ENCODE results near the gene RAB44. TPM values are rescaled to one million over a fixed set of nuclear protein-coding genes. Genes with fewer than 3 reads are reported as not detected.

RAB44 gene
- total and polyA plus RNA-seq, 7 donors, result under 0.01 to 0.71 (median 0.17) TPM; not detected in 3

DNA sequence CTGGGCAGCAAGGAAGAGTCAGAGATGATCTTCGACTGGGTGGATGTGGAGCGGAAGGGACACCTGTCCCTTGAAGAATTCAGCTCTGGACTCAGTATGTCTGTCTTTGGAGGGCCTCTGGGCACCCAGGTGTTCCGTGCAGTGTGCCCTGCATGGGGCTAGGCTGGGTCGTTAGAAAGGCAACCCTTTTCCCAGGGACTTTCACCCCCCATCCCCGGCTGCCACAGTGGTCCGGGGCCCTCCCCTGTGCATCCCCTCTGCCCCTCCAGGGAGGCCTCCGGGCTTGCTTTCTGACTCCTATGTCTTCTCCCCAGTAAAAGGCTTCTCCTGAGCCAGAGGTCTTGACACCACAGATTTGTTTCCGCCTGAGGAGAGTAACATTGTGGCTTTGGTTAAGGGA lies 16.2 kb downstream of the RAB44 start:
- 85 to 91% methylated on average over 8 of the region's 8 CpGs for WGBS, 2 donors
- H3K27ac ChIP-seq, result no peak overlapping the region
- H3K4me3 ChIP-seq, result no peak overlapping the region
- H3K9me3 ChIP-seq, result no peaks in the 10 kb centered on the region
- H3K4me1 ChIP-seq, result no peaks in the 10 kb centered on the region
- H3K36me3 ChIP-seq, result no peaks in the 10 kb centered on the region
- DNase-seq, result no peak
- TF ChIP-seq EP300 (IDR thresholded peaks at IDR 0.05) (no peak), POLR2A (IDR thresholded peaks at IDR 0.05) (no peak), CTCF (IDR thresholded peaks at IDR 0.05) (no peak), POLR2AphosphoS5 (IDR thresholded peaks at IDR 0.05) (no peak)
- H3K27me3 ChIP-seq, result no peaks in the 10 kb centered on the region
- intact Hi-C loops (cut with DNase I), result no loop called here

DNA sequence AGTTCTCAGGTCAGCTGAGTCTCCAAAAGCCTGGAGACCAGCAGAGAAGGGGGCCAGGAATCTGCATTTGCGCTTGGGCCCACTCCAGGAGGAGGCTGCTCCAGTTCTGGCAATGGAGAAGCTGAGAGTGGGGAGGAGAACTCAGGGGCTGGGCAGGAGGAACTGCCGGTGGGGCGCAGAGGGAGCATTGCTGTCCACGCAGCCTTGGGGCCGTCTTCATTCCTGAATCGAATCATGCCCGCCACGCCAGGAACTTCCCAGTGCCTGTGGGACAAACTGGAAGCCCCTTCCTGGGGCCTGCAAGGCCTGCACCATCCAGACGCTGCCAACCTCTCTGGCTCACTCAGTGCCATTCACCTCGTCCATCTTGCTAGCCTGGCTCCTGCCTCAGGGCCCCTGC lies 16.9 kb downstream of the RAB44 start:
- intact Hi-C loops (cut with DNase I), result no loop called here
- Histone ChIP-seq H3K27me3 (no peaks in the 10 kb centered on the region), H3K9me3 (no peaks in the 10 kb centered on the region), H3K27ac (no peak overlapping the region), H3K4me3 (no peak overlapping the region), H3K36me3 (no peaks in the 10 kb centered on the region), H3K4me1 (no peaks in the 10 kb centered on the region)
- no peak for TF ChIP-seq POLR2AphosphoS5 (IDR thresholded peaks at IDR 0.05)
- no peak for TF ChIP-seq EP300 (IDR thresholded peaks at IDR 0.05)
- TF ChIP-seq POLR2A (IDR thresholded peaks at IDR 0.05), result no peak
- TF ChIP-seq CTCF (IDR thresholded peaks at IDR 0.05), result no peak
- WGBS, 2 donors, result 90 to 92% methylated on average over 10 of the region's 10 CpGs
- no peak for DNase-seq

GRCh38 chr6:36715469-36715868 lies 17.8 kb downstream of the RAB44 start:
- H3K27ac ChIP-seq, result no peak overlapping the region
- no peaks in the 10 kb centered on the region for H3K27me3 ChIP-seq
- no peaks in the 10 kb centered on the region for H3K36me3 ChIP-seq
- 92 to 93% methylated on average over 7 of the region's 7 CpGs for WGBS, 2 donors
- H3K9me3 ChIP-seq, result no peaks in the 10 kb centered on the region
- TF ChIP-seq POLR2AphosphoS5 (IDR thresholded peaks at IDR 0.05) (no peak), CTCF (IDR thresholded peaks at IDR 0.05) (no peak), EP300 (IDR thresholded peaks at IDR 0.05) (no peak), POLR2A (IDR thresholded peaks at IDR 0.05) (no peak)
- intact Hi-C loops (cut with DNase I), result no loop called here
- H3K4me3 ChIP-seq, result no peak overlapping the region
- no peak for DNase-seq
- H3K4me1 ChIP-seq, result no peaks in the 10 kb centered on the region

DNA sequence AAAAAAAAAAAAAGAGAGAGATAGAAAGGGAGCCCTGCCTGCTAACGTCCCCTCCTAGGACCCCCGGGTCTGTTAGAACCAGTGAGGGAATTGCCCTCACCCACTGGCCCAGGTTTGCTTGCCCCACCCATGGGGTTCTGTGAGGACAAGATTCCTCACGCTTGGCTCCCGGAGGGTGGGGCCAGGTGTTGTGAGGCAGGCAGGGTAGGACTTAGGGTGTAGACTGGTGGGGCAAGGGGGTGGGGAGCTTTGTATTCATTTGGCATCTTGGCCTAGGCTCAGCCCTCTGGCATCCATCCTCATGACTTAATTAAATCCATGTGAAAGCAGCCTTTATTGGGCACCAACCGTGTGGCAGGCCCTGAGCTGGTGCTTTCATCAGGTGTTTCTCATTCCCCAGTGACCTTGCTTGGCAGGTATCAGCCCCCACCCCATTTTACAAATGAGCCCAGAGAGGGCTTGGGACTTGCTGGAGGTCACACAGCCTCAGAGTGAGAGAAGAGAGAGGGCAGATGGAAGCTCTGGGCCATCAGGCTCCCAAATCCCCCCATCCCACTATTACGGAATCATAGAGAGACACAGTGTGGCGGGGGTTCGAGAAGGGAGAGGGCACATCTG lies 19.0 kb downstream of the RAB44 start:
- DNase-seq, result no peak
- TF ChIP-seq POLR2AphosphoS5 (IDR thresholded peaks at IDR 0.05) (no peak), CTCF (IDR thresholded peaks at IDR 0.05) (no peak), EP300 (IDR thresholded peaks at IDR 0.05) (no peak), POLR2A (IDR thresholded peaks at IDR 0.05) (no peak)
- 44 to 76% methylated on average over 8 of the region's 8 CpGs for WGBS, 2 donors
- Histone ChIP-seq H3K27ac (no peak overlapping the region), H3K27me3 (no peaks in the 10 kb centered on the region), H3K4me3 (no peak overlapping the region), H3K9me3 (no peaks in the 10 kb centered on the region), H3K4me1 (no peaks in the 10 kb centered on the region), H3K36me3 (no peaks in the 10 kb centered on the region)
- intact Hi-C loops (cut with DNase I), result no loop called here
